ENCODE measurements around the gene ATP11A. TPM values are rescaled to one million over a fixed set of nuclear protein-coding genes. Genes with fewer than 3 reads are reported as not detected.
"Not testable (repeated sequence)": the region's sequence is repeated elsewhere in the genome, so short reads cannot be mapped to it uniquely, and the experiment has no call there.

ATP11A gene
- total RNA-seq, 1 donor from 2014 or later: 281 TPM

GRCh38 chr13:112705286-112705685 is 15.4 kb downstream of the ATP11A start:
- Histone ChIP-seq H3K27ac (peak overlapping the region; percentile 53), H3K36me3 (peaks cover 5% of the 10 kb centered on the region), H3K4me3 (no peak overlapping the region), H3K27me3 (ENCODE audit: low read depth) (no peaks in the 10 kb centered on the region), H3K9me3 (no peaks in the 10 kb centered on the region), H3K4me1 (peaks cover 49% of the 10 kb centered on the region)
- TF ChIP-seq CTCF (IDR thresholded peaks at IDR 0.05): no peak
- ATAC-seq (no peak), DNase-seq (no peak)
- intact Hi-C loops (cut with DNase I): no loop called here

GRCh38 chr13:112706171-112706570 is 16.3 kb downstream of the ATP11A start:
- H3K27me3 ChIP-seq (ENCODE audit: low read depth): no peaks in the 10 kb centered on the region
- TF ChIP-seq CTCF (IDR thresholded peaks at IDR 0.05): no peak
- H3K4me1 ChIP-seq: peaks cover 53% of the 10 kb centered on the region
- no peaks in the 10 kb centered on the region for H3K9me3 ChIP-seq
- intact Hi-C loops (cut with DNase I): no loop called here
- DNase-seq: no peak
- no peak overlapping the region for H3K4me3 ChIP-seq
- H3K27ac ChIP-seq: no peak overlapping the region
- no peak for ATAC-seq
- no peaks in the 10 kb centered on the region for H3K36me3 ChIP-seq

- no peak overlapping the region for H3K27ac ChIP-seq
- H3K9me3 ChIP-seq: no peaks in the 10 kb centered on the region
- H3K36me3 ChIP-seq: no peaks in the 10 kb centered on the region
- H3K4me1 ChIP-seq: peaks cover 55% of the 10 kb centered on the region
- intact Hi-C loops (cut with DNase I): no loop called here
- no peak overlapping the region for H3K4me3 ChIP-seq
- ATAC-seq (no peak), DNase-seq (no peak)
- TF ChIP-seq CTCF (IDR thresholded peaks at IDR 0.05): no peak
- no peaks in the 10 kb centered on the region for H3K27me3 ChIP-seq (ENCODE audit: low read depth)
These were observed 18.9 kb downstream of the ATP11A start for GRCh38 chr13:112708560-112709240.

- H3K4me3 ChIP-seq; DNase-seq; intact Hi-C loops (cut with DNase I); ATAC-seq; H3K27ac ChIP-seq; H3K9me3 ChIP-seq; H3K36me3 ChIP-seq; H3K27me3 ChIP-seq (ENCODE audit: low read depth): not testable (repeated sequence)
- H3K4me1 ChIP-seq: peaks cover 52% of the 10 kb centered on the region
These were observed 19.5 kb downstream of the ATP11A start for GRCh38 chr13:112709316-112709715.

- intact Hi-C loops (cut with DNase I): no loop called here
- H3K36me3 ChIP-seq: no peaks in the 10 kb centered on the region
- ATAC-seq (no peak), DNase-seq (no peak)
- H3K9me3 ChIP-seq: no peaks in the 10 kb centered on the region
- no peak overlapping the region for H3K4me3 ChIP-seq
- peak overlapping the region; percentile 76 for H3K27ac ChIP-seq
- no peaks in the 10 kb centered on the region for H3K27me3 ChIP-seq (ENCODE audit: low read depth)
- TF ChIP-seq CTCF (IDR thresholded peaks at IDR 0.05): no peak
- H3K4me1 ChIP-seq: peaks cover 47% of the 10 kb centered on the region
These were observed 20.3 kb downstream of the ATP11A start for GRCh38 chr13:112709825-112710783.

Measured in lower lobe of right lung (tissue), 2 donors.